ENCODE results near the gene MOGAT3. TPM values are rescaled to one million over a fixed set of nuclear protein-coding genes. Genes with fewer than 3 reads are reported as not detected.

The MOGAT3 gene
- total RNA-seq, 1 donor from 2014 or later, result 12.0 TPM

DNA sequence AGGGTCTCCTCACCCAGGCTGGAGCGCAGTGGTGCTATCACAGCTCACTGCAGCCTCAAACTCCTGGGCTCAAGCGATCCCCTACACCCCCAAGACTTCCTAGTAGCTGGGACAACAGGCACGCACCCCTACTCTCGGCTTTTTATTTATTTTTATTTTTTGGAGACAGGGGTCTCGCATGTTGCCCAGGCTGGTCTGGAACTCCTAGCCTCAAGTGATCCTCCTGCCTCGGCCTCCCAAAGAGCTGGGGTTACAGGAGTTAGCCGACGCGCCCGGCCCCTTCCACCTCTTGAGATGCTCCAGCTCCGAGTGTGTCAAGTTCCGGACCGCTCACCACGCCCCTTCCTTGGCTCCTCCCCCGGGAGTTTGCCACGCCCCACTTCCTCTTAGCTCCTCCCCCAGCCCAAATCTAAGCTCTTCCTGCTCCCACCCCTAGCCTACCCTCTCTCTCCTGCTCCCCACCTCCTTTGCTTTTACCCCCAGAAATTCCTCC, 27.0 kb downstream of the MOGAT3 start:
- no peak for ATAC-seq

DNA sequence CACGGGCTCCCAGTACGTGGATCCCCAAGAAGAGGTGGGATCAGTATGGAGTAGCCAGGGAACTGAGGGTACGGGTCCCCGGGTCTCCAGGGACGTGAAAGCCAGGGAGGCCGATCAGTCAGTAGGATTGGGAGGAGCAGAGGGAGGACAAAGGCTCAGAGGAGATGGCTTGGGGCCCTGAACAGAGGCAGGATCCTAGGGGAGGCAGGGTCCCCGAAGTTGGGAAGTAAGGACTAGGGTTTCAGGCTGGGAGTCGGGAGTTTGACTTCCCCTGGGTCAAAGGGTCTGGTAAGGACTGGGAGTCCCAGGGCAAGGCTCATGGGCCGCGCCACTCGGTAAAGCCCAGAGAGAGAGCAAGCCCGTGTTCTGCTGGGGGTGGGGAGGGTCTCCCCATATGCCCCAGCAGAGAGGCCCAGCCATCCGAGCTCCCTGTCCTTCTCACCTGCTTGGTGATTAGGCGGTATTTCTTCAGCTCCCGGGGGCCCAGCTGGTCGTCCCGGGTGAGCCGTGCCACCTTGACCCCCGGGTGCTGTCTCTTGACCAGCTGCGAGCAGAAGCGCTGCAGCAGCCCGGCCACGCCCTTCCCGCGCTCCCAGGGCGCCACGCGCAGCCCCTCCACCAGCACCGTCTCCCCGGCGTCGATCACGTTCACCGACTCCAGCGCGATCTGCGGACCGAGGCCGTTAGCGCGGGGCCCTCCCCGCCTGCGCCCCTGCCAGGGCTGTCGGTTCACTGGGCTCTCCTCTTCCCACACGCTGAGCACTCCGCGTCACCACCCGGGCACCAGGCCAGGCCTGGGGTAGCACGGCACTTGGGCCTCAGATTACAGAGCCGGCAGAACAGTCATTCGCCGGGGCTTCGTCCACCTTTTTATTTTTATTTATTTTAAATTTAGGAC, 27.7 kb downstream of the MOGAT3 start:
- DNase-seq (ENCODE audit: low spot score) (peak; percentile 81), ATAC-seq (peak; percentile 79)

More for the DNA sequence above, 27.0 kb downstream of the MOGAT3 start:
- no peak for DNase-seq (ENCODE audit: low spot score)

- no peak for DNase-seq (ENCODE audit: low spot score)
- no peak for ATAC-seq
Observed at GRCh38 chr7:101172005-101172853, 28.6 kb downstream of the MOGAT3 start.

- DNase-seq (ENCODE audit: low spot score), result no peak
- ATAC-seq, result no peak
Observed at GRCh38 chr7:101171442-101171837, 29.4 kb downstream of the MOGAT3 start.

GRCh38 chr7:101170617-101171441, 30.0 kb downstream of the MOGAT3 start:
- DNase-seq (ENCODE audit: low spot score) (no peak), ATAC-seq (no peak)

GRCh38 chr7:101169838-101170551, 30.8 kb downstream of the MOGAT3 start:
- DNase-seq (ENCODE audit: low spot score) (peak; percentile 74), ATAC-seq (peak; percentile 75)

GRCh38 chr7:101169110-101169837, 31.6 kb downstream of the MOGAT3 start:
- DNase-seq (ENCODE audit: low spot score) (no peak), ATAC-seq (no peak)

- DNase-seq (ENCODE audit: low spot score) (no peak), ATAC-seq (no peak)
Observed at GRCh38 chr7:101168412-101169049, 32.3 kb downstream of the MOGAT3 start.

GRCh38 chr7:101167645-101168411, 33.0 kb downstream of the MOGAT3 start:
- ATAC-seq (no peak), DNase-seq (ENCODE audit: low spot score) (no peak)

DNA sequence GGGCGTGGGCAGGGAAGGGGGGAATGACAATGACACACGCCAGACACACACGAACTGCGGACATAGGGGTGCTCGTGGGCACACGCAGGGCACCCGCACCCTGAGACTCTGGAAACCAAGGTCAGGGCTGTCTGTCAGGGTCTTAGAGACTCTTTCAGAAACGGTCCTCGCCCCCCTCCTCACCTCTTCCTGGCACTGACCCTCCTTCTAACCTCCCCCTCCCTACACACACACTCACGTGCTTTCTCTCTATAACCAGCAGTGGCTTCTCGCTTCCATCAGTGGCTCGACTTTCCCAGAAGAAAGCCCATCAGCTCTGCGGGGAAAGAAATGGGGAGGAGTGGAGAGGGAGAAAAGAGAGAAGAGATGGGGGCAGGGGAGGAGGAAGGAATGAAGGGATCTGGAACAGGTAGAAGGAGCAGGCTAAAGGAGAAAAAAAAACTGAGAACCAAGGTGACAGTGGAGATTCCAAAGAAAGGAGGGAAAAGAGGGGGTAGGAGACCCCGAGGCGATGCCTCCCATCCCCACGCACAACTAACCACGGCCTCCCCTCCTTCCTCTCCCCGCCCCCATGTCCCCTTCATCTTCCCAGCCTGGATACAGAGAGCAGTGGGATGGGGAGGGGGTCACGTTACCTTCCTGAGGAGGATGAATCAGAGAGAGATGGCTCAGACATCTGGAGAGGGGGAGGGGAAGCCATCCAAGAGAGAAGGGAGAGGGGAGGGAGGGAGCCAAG, 33.8 kb downstream of the MOGAT3 start:
- DNase-seq (ENCODE audit: low spot score), result no peak
- ATAC-seq, result no peak

DNA sequence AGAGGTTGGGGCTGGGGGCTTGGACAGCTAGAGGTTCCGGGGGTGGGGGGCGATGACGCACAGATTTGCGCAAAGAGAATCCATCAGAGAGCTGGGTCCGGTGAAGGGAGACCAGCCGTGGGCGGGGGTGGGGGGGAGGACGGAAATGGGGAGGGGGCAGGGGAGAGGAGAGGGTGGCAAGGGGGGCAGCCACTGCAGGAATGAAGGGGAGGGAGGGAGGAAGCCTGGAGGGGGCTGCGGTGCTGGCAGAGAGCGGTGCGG, 34.3 kb downstream of the MOGAT3 start:
- no peak for ATAC-seq
- DNase-seq (ENCODE audit: low spot score), result no peak

GRCh38 chr7:101165958-101166647, 34.7 kb downstream of the MOGAT3 start:
- no peak for DNase-seq (ENCODE audit: low spot score)

DNA sequence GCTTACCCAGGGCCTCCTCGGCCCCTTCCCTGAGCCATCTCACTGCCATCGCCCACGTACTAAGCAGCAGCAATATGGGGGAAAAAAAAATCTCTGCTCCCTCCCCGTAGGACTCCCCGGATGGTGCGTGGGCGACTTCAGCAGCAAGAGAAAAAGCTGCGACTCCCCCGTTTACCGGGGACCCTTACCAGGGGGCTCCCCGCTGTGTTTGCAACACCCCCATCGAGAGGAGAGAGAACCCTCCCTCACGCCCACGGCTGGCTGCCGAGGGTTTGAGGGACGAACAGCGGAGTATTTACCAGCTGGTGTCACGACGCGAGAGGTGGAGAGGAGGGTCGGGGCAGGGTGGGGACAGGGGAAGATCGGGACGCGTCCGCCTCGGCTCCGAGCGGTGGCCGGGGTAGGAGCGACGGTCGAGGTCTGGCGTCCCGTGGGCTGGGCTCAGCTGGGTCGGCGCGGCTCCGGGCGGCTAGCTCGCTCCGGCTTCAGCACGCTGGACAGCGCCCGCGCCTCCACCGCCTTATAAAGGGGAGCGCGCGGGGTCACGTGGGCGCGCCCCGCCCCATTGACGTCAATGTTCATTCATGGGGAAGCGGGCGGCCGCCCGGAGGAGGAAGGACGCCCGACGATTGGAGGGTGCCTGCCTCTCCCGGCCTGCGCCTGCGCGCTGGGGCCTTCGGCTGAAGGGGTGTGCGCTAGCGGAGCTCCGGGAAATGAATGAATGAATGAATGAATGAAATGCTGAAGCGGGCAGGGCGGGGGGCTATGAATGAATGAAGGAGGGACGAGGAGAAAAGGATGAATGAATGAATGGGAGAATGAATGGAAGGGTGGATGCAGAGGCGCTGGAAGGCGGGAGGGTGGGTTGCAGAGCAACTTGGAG, 35.5 kb downstream of the MOGAT3 start, which contains the start of gene VGF:
Gene VGF (minus strand): TSS at position 495 of the 883 bp plus-strand sequence. CDS start 726 bp downstream, outside the sequence.
- peak; percentile 87 for DNase-seq (ENCODE audit: low spot score)
- peak; percentile 90 for ATAC-seq

More at GRCh38 chr7:101165958-101166647, 34.7 kb downstream of the MOGAT3 start:
- ATAC-seq, result no peak

- DNase-seq (ENCODE audit: low spot score) (no peak), ATAC-seq (peak; percentile 54)
Observed at GRCh38 chr7:101164071-101164840, 36.6 kb downstream of the MOGAT3 start.
